ENCODE measurements around the gene PARD3. TPM values are rescaled to one million over a fixed set of nuclear protein-coding genes. Genes with fewer than 3 reads are reported as not detected.

The PARD3 gene
- total RNA-seq, result 69.8 TPM

GRCh38 chr10:34815185-34816084 is at the start of gene PARD3:
TSS of gene PARD3 (minus strand) at chr10:34815296. CDS start at chr10:34814995, 301 bp downstream.

Small RNAs within 50 kb of the gene (small RNA-seq; reads per million reads assigned to genes)
- gene ELOBP4 (ENCODE audit: low replicate concordance) (not detected), gene RF00019 (ENCODE audit: low replicate concordance) (not detected), gene RPL37P18 (ENCODE audit: low replicate concordance) (not detected)

Measured in metanephros (tissue), 2 donors.